ENCODE data around the gene UCN2.
"Not testable (repeated sequence)": the region's sequence is repeated elsewhere in the genome, so short reads cannot be mapped to it uniquely, and the experiment has no call there.

UCN2 gene

DNA sequence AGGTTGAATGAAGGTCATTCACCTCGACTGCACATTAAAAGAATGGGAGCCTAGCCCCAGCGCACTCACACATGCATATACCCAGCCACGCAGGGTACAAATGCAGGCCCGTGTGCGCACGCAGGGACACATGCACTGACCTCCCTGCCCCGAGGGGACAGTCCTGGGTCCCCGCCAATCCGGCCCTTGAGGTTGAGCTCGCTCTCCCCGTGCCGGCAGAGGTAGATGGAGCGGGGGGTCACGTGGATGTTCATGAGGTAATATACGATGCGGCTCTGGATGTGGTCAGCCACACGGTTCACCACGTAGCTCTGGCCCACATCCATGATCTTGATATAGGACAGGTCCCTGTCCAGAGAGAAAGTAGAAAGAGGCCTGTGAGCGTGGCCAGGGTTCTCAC, 27.5 kb downstream of the UCN2 start:
- no peak for DNase-seq (ENCODE audit: low read depth)

DNA sequence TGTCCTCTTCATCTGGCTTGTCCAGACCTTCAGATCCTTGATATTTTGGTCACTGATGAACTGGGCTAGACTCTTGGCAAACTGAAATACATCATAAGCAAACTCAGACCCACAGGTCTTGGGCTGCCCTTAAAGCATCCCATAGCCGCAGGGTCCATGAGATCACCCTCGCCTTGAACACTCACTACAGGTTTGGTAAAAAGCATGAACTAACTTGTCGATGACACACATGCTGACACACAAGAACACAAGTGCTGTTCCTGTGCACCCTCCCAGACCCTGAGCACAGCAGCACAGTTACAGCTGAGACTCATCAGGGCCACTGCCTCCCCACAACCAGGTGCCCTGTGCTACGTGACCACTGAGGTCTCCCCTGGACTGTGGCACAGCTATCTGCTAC, 28.0 kb downstream of the UCN2 start:
- no peak for DNase-seq (ENCODE audit: low read depth)

DNA sequence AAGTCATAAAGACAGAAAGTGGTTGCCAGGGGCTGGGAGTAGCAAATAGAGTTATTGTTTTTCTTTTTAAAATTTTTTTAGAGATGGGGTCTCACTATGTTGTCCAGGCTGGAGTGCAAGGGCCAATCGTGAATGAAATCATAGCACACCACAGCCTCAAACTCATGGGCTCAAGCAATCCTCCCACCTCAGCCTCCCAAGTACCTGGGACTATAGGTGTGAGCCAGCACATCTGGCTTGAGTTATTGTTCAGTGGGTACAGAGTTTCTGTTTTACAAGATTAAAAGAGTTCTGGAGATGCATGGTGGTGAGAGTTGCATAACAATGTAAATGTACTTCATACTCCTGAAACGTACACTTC, 30.6 kb downstream of the UCN2 start:
- no peak for DNase-seq (ENCODE audit: low read depth)

DNA sequence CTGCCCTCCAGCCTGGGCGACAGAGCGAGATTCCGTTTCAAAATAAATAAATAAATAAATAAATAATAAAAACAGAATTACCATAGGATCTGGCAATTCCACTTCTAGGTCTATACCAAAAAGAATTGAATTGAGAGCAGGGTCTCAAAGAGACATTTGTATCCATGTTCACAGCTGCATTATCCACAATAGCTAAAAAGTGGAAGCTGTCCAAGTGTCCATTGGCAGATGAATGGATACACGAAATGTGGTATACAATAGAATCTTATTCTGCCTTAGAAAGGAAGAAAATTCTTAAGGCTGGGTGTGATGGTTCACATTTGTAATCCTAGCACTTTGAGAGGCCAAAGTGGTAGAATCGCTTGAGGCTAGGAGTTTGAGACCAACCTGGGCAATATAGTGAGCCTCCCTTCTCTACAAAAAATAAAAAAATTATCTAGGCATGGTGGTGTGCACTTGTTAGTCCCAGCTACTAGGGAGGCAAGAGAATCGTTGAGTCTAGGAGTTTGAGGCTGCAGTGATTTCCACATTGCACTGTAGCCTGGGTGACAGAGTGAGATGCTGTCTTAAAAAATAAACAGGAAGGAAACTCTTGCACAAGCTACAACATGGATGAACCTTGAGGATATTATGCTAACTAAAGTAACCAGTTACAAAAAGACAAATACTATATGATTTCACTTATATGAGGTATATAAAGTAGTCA, 31.2 kb downstream of the UCN2 start:
- DNase-seq (ENCODE audit: low read depth): no peak

DNA sequence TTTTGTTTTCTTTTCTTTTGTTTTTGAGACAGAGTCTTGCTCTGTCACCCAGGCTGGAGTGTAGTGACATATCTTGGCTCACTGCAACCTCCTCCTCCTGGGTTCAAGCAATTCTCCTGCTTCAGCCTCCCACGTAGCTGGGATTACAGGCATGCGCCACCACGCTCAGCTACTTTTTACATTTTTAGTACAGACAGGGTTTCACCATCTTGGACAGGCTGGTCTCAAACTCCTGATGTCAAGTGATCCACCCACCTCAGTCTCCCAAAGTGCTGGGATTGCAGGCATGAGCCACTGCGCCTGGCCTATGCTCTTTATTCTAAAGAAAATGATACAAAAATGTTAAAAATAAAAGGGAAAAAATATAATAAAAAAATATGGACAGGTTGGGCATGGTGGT, 32.9 kb downstream of the UCN2 start:
- DNase-seq (ENCODE audit: low read depth): not testable (repeated sequence)

DNA sequence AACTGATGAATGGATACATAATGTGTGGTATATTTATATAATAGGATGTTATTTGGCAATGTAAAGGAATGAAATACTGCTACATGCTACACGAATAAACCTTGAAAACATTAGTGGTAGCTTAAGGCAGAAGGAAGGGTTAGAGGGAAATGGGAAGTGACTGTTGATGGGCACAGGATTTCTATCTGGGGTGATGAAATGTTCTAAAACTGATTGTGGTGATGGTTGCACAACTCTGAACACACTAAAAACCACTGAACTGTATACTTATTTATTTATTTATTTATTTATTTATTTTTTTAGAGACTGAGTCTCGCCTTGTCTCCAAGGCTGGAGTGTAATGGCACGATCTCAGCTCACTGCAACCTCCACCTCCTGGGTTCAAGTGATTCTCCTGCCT, 34.8 kb downstream of the UCN2 start:
- DNase-seq (ENCODE audit: low read depth): no peak

DNA sequence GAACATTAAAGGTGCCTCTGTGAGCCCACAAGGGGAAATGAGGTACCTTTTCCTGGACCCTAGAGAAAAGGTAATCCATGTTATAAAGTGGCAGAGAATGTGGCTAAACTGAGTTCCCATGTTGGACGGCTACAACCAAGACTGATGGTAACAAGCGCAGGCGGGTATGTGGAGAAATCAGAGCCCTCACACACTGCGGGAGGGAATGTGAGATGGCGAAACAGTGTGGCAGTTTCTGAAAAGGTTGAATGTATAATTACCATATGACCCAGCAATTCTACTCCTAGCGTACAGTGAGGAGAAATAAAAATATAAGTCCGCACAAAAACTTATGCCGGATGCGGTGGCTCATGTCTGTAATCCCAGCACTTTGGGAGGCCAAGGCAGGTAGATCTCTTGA, 35.5 kb downstream of the UCN2 start:
- no peak for DNase-seq (ENCODE audit: low read depth)

DNA sequence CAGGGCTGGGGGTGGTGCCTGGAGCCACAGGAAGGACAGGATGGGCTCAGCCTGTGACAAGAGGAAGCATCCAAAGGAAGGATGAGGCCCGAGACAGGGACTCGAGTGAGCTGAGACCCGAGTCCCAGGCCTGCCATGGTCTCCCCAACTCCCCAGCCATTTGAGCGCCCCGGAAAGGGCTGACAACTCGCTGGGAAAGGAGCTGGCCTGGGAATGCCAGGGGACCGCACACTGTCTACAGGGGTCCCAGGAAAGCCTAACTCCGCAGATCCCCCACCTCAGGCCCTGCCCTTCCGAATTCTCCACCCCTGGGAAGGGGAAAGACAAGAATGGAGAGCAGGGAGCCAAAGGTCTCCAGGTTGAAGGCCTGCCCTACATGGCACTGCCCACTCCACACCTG, 38.6 kb downstream of the UCN2 start:
- DNase-seq (ENCODE audit: low read depth): no peak

DNA sequence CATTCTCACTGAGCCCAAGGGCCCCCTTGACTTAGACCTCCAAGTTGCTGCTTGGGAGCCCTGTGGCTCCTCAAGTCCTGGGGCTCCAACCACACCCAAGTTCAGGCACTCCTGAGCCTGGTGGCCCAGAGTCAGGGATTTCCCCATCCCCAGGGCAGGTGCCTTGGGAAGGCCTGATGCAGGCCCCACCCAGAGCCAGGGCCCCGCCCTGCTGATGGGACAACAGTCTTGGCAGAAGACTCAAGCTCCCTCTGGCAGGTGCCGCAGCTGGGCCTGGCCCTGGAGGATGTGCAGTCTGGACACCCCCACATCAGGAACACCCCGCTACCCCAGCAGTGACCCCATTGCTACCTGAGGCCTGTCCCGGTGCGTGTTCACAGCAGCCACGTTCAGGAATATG, 41.9 kb downstream of the UCN2 start:
- no peak for DNase-seq (ENCODE audit: low read depth)

DNA sequence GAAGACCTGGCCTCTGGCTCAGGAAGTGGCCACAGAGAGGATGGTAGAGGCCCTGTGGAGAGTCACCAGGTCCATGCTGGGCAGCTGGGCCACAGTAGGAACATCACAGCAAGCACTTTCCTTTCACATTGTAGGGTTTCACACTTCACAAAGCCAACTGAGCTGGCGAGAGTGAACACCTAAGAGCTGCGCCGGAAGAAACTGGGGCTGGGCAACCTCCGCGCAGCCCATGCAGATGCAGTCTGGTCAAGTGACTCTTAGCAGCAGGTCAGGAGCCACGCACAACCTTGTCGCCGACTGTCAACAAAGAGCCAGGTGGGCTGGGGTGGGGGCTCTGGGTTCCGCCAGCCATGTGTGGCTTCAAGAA, 44.3 kb downstream of the UCN2 start:
- no peak for DNase-seq (ENCODE audit: low read depth)

DNA sequence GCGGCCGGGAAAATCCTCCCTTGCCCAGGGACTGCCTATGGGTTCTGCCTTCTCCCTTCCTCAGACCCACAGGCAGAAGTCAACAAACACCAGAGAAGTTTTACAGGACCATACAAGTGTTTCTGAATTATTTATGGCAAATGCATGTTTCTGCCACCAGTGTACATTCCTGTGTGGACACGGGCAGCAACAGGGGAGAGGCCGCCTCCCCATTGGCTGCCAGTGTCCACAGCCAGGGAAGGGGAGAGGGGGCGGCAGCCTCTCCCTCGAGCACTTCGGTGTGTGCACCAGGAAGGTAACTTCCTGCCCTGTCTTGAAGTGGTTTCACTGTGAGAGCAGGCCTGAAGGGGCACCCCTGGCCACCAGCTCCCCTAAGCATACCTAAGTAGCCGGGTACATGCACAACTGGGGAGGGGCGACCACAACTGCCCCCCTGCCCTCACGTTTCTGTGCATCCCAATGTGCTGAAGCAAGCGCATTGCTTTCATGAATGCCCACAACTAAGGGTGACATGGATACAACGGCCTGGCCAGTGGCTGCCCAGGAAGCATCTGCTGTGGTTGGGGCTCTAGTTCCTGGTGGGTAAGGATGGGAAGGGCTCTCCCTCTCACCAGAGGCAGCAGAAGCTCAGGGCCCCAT, 44.8 kb downstream of the UCN2 start:
- no peak for DNase-seq (ENCODE audit: low read depth)

DNA sequence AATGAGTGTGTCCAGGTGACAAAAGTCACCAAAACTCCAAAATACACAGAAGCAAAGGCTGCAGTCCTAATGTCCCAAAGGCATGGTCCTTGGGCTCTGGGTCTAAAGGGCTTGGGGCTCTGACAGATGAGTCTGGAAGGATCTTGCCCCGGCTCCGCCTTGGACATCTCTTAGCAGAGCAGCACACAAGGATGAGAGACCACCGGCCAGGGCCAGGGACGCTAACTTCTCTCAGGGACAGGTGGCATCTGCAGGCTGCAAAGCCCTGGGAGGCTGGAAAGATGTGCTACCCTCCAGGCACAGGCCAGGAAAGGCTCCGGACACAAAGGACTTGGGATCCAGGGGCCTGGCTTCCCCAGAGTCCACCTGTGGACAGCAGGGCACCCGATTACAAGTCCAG, 45.5 kb downstream of the UCN2 start:
- DNase-seq (ENCODE audit: low read depth): no peak

DNA sequence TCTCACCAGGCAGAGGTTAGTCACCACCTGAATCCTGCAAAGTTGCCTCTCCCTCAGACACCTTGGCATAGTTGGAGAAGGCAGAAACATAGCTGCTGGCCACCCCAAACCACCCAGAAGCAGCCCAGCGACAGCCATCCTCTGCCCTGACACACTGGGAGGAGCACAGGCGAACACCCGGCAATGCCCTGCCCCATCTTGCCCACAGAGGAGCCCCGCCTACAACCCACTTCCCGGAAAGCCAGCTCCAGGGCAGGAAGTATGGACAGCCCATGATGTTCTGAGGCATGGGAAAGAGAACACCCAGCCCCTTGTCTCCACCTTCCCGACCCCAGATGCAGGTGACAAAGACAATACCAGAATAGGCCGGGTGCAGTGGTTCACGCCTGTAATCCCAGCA, 47.0 kb downstream of the UCN2 start:
- no peak for DNase-seq (ENCODE audit: low read depth)

DNA sequence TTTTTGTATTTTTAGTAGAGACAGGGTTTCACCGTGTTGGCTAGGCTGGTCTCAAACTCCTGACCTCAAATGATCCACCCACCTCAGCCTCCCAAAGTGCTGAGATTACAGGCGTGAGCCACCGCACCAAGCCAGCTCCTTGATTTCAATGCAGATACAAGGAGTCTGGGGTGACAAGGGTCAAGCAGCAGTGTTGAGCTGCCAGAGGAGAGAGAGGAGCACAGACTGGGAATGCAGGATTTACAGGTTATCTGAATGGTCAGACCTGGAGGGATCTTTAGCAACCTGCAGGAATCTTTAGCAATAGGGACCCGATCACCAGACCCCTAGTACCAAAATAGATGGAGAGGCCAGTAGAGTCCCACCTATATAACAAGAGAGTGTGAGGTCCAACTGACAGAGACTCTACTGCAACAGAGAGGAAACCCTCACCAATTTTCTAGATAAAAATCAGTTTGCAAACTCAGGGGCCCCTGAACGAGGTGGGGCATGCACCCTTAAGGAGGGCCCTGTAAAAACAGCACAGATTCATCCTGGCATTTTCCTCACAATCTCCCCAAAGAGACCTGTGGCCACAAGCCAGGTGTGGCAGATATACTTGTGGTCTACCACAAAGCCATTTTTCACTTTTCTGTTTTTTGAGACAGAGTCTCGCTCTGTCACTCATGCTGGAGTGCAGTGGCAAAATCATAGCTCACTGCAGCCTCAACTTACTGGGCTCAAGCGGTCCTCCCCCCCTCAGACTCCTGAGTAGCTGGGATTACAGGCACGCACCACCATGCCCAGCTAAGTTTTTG, 49.0 kb downstream of the UCN2 start:
- DNase-seq (ENCODE audit: low read depth): no peak

Measured in CMK (cell line).